Ovary (tissue), 9 donors: ENCODE measurements around the gene FUBP1. TPM values are rescaled to one million over a fixed set of nuclear protein-coding genes. Genes with fewer than 3 reads are reported as not detected.

Experiments
- DNase-seq, 5 donors: peaks; one replicate each; pipeline ENCODE4 v3.0.0-alpha.2; 2019 to 2020
- H3K27ac ChIP-seq, 2 donors: fragments of 200-600 bp; one replicate each; pipeline versions ENCODE4 v1.5.1 to v1.8.0; 2019 to 2022
- H3K27me3 ChIP-seq: fragments of 200-600 bp; one replicate; pipeline ENCODE4 v1.8.0; 2022
- H3K36me3 ChIP-seq: fragments of 200-600 bp; sonication (generic); one replicate; pipeline ENCODE4 v1.5.1; 2019
- H3K4me1 ChIP-seq: one replicate; pipeline ENCODE4 v1.8.1; 2013; ENCODE audit warnings: mild to moderate bottlenecking, moderate library complexity; ENCODE audit not compliant: insufficient read depth
- H3K4me3 ChIP-seq: fragments of 200-600 bp; sonication (generic); one replicate; pipeline ENCODE4 v1.5.1; 2017
- H3K9me3 ChIP-seq, 2 donors: fragments of 200-600 bp in 1 of 2; sonication (generic) in 1 of 2; one replicate each; pipeline versions ENCODE4 v1.5.1 to v1.8.1; 2013 to 2019; ENCODE audit warnings: mild to moderate bottlenecking in 1 of 2, moderate library complexity in 1 of 2
- CTCF ChIP-seq, 3 donors: fragments of 450-650 bp in 2 of 3; fragments of 200-600 bp in 1 of 3; IDR thresholded peaks; one replicate each; pipeline versions ENCODE4 v1.5.1 to v1.8.0; 2016 to 2022; ENCODE audit warnings: antibody characterized with exemption in 3 of 3, mild to moderate bottlenecking in 1 of 3
- EP300 ChIP-seq: sonication (generic); formaldehyde crosslinking; IDR thresholded peaks from one replicate; pipeline ENCODE4 v1.6.1; 2017; ENCODE audit warnings: antibody characterized with exemption
- POLR2A ChIP-seq: fragments of 450-650 bp; IDR thresholded peaks from one replicate; pipeline ENCODE4 v1.6.1; 2017; ENCODE audit warnings: antibody characterized with exemption, mild to moderate bottlenecking, moderate library complexity
- WGBS, 3 donors: extraction: QIAGEN DNeasy Blood & Tissue Kit in 1 of 3; methylation state at CpG; one replicate each; pipeline versions ENCODE4 v1.1.5 to v1.1.7; 2013 to 2017; 5-methylcytosine and 5-hydroxymethylcytosine counted together
- intact Hi-C, 4 donors: fragments of 100-400 bp; cut with DNase I; formaldehyde crosslinking; loops; one replicate each; pipeline versions ENCODE4 v1.11.0 to v1.15.1; 2022 to 2023
- polyA plus RNA-seq, 2 donors: library from polyadenylated mRNA; stranded (reverse); fragments of 200-250 nt in 1 of 2; fragments of 350-450 nt in 1 of 2; fragmentation: Illumina TruSeq in 1 of 2; extraction: RNeasy Lipid Tissue Mini Kit (QIAGEN cat#74804) in 1 of 2; gene quantifications; one replicate each; pipeline ENCODE4 v1.2.3, GENCODE V29; 2013 to 2014
- total RNA-seq, 7 donors: library from RNA; depleted of rRNA in 2 of 7; stranded (reverse); fragments of >200 nt in 2 of 7; fragmentation: NEBNext Ultra II Directional in 3 of 7; extraction: Animal tissue kit (Norgen Biotek cat#: 25700) in 3 of 7; gene quantifications; one replicate each; pipeline versions ENCODE4 v1.1.0 to v1.2.4, GENCODE V29; 2016 to 2023
- donor health status: DM: no; HTN: no; CAD: no; lungs with moderate emphysema.
- donor health status: DM: no; HTN: no; CAD: no.
- donor health status: Bipolar disorder and iron deficiency.
- donor health status: DM: yes; HTN: yes; CAD: no.
- donor health status: DM: no; HTN: no; CAD: no.
- donor health status: DM: yes; HTN: yes; CAD: no.

FUBP1 gene
- total and polyA plus RNA-seq, 9 donors, result 78.8 to 169 (median 115) TPM

- intact Hi-C loops, result no loop called here
Measured at GRCh38 chr1:77958850-77959249, 20.0 kb downstream of the FUBP1 start.

GRCh38 chr1:77958391-77958790 is 20.5 kb downstream of the FUBP1 start:
- no peaks in the 10 kb centered on the region for H3K36me3 ChIP-seq
- intact Hi-C loops, result no loop called here
- no peaks in the 10 kb centered on the region for H3K27me3 ChIP-seq
- H3K4me1 ChIP-seq, result peaks cover 2% of the 10 kb centered on the region
- no peak for DNase-seq
- no peak for TF ChIP-seq POLR2A
- no peak for TF ChIP-seq EP300
- TF ChIP-seq CTCF (IDR thresholded peaks at IDR 0.05), result no peak
- H3K9me3 ChIP-seq, result no peaks in the 10 kb centered on the region
- H3K27ac ChIP-seq, result no peak overlapping the region
- no peak overlapping the region for H3K4me3 ChIP-seq

More at GRCh38 chr1:77958850-77959249, 20.0 kb downstream of the FUBP1 start:
- Histone ChIP-seq H3K27ac (no peak overlapping the region), H3K9me3 (no peaks in the 10 kb centered on the region), H3K27me3 (no peaks in the 10 kb centered on the region), H3K36me3 (no peaks in the 10 kb centered on the region), H3K4me3 (no peak overlapping the region), H3K4me1 (peaks cover 2% of the 10 kb centered on the region)
- TF ChIP-seq POLR2A, result no peak
- TF ChIP-seq EP300, result no peak
- DNase-seq, result no peak
- 85 to 91% (median 88%) methylated on average over 2 of the region's 2 CpGs for WGBS, 3 donors

- Histone ChIP-seq H3K4me3 (no peak overlapping the region), H3K27ac (no peak overlapping the region), H3K4me1 (peaks cover 2% of the 10 kb centered on the region), H3K9me3 (no peaks in the 10 kb centered on the region), H3K27me3 (no peaks in the 10 kb centered on the region), H3K36me3 (no peaks in the 10 kb centered on the region)
- 20 to 42% (median 30%) methylated on average over 3 of the region's 3 CpGs for WGBS, 3 donors
- TF ChIP-seq POLR2A (no peak), EP300 (no peak), CTCF (IDR thresholded peaks at IDR 0.05) (no peak)
- intact Hi-C loops, result no loop called here
- DNase-seq, result peak in 1 of 5 donors; percentile 31
Measured at GRCh38 chr1:77956464-77956863, 22.4 kb downstream of the FUBP1 start.

- no peak for DNase-seq
- no peaks in the 10 kb centered on the region for H3K27me3 ChIP-seq
- WGBS, 3 donors, result 79 to 88% (median 86%) methylated on average over 3 of the region's 3 CpGs
- no peak overlapping the region for H3K4me3 ChIP-seq
- no peaks in the 10 kb centered on the region for H3K36me3 ChIP-seq
- intact Hi-C loops, result no loop called here
- TF ChIP-seq EP300, result no peak
- no peak for TF ChIP-seq POLR2A
- no peak for TF ChIP-seq CTCF (IDR thresholded peaks at IDR 0.05)
- H3K4me1 ChIP-seq, result peaks cover 2% of the 10 kb centered on the region
- H3K9me3 ChIP-seq, result no peaks in the 10 kb centered on the region
- H3K27ac ChIP-seq, result no peak overlapping the region
Measured at GRCh38 chr1:77955709-77956108, 23.2 kb downstream of the FUBP1 start.

- no peak overlapping the region for H3K4me3 ChIP-seq
- no peak for TF ChIP-seq EP300
- TF ChIP-seq CTCF (IDR thresholded peaks at IDR 0.05), result no peak
- TF ChIP-seq POLR2A, result no peak
- intact Hi-C loops, result no loop called here
- no peaks in the 10 kb centered on the region for H3K27me3 ChIP-seq
- H3K4me1 ChIP-seq, result peaks cover 3% of the 10 kb centered on the region
- 95 to 97% (median 95%) methylated on average over 2 of the region's 2 CpGs for WGBS, 3 donors
- DNase-seq, result no peak
- H3K27ac ChIP-seq, result no peak overlapping the region
- no peaks in the 10 kb centered on the region for H3K9me3 ChIP-seq
- no peaks in the 10 kb centered on the region for H3K36me3 ChIP-seq
Measured at GRCh38 chr1:77954521-77954920, 24.4 kb downstream of the FUBP1 start.
